ENCODE data around the gene NRARP. TPM values are rescaled to one million over a fixed set of nuclear protein-coding genes. Genes with fewer than 3 reads are reported as not detected.

NRARP gene, protein sequence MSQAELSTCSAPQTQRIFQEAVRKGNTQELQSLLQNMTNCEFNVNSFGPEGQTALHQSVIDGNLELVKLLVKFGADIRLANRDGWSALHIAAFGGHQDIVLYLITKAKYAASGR
- total RNA-seq (2021; fragmentation: NEBNext Ultra II Directional; extraction: Animal tissue kit (Norgen Biotek cat#: 25700)) (35.4 and 37.2 TPM in 2 replicates), polyA plus RNA-seq (2011; rRNA removed) (32.5 and 52.0 TPM in 2 replicates), polyA minus RNA-seq (2011; rRNA and poly(A)+ RNA removed) (4.4 and 6.2 TPM in 2 replicates)
- 27.2 TPM for polyA plus RNA-seq (2011; cell fraction: cytosol; rRNA removed)
- polyA plus RNA-seq (2011; cell fraction: nucleus; rRNA removed) = 23.8 TPM
- polyA plus RNA-seq (2012, experiment 1 of 2) = 13.6 to 21.0 TPM (median 17.4 TPM) in 4 replicates
- polyA plus RNA-seq (2012, experiment 2 of 2) = 10.2 TPM
- polyA plus RNA-seq (2013, experiment 1 of 2) = 18.6 TPM
- polyA plus RNA-seq (2013, experiment 2 of 2) = 18.9 TPM
- 23.5 TPM for polyA minus RNA-seq (2011; cell fraction: cytosol; rRNA and poly(A)+ RNA removed)
- polyA minus RNA-seq (2011; cell fraction: nucleus; rRNA and poly(A)+ RNA removed) = 36.3 TPM
- long read RNA-seq, experiment 1, transcript NRARP-201 (1 exons, 1,770 nt) = major isoform, 21 of 21 reads
- long read RNA-seq, experiment 1, partial matches to known transcripts = 0 of 21 reads
- long read RNA-seq, experiment 1, other reads (novel, unspliced or antisense) = 0 of 21 reads
- long read RNA-seq, experiment 2 = 0 reads

DNA sequence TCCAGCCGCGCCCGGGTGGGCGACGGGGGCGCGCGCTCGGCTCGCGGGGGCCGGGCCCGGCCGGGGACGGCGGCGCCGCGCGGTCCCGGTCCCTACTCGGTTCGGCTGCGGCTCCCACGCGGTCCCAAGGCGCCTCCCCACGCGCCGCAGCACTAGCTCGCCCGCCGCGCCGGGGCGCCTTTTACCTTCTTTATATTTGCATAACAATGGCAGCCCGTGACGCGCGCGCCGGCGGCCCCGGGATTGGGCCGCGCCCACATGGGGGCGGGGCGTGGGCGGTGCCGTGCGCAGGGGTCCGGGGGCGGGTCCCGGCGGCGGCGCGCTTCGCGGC is at the start of gene NRARP:
Gene NRARP (minus strand): TSS at position 154 of the 331 bp plus-strand sequence. CDS start 343 bp downstream, outside the sequence.
- peaks cover 11% of the 10 kb centered on the region for H3K23me2 ChIP-seq (ENCODE audit: low read depth, low read length)
- peak in 1 of 2 experiments; percentile 94 for DNase-seq (ENCODE audit: low read depth in 1 of 2, low spot score in 2 of 2)
- H2AFZ ChIP-seq (ENCODE audit: low read length) = no peak within 1 kb of the TSS
- H3K36me3 ChIP-seq (ENCODE audit: control insufficient read depth in 2 of 4, insufficient read depth in 4 of 4, low read length in 3 of 4) = no peaks in the 10 kb centered on the region
- peak within 1 kb of the TSS; percentile 80 for H3K18ac ChIP-seq (ENCODE audit: extremely low read depth, low read length)
- H2AK5ac ChIP-seq (ENCODE audit: low read depth, low read length) = peak within 1 kb of the TSS; percentile 89; the same call in 1 of the 2 replicates
- H4K8ac ChIP-seq (ENCODE audit: extremely low read depth, insufficient read depth, low read length) = peak within 1 kb of the TSS; percentile 77
- WGBS, 2 experiments (ENCODE audit: extremely low coverage in 1 of 2, insufficient coverage in 1 of 2, insufficient read length in 1 of 2, insufficient replicate concordance in 2 of 2, low coverage in 1 of 2, low lambda C conversion rate in 2 of 2, missing lambda C conversion rate in 1 of 2) = 1% methylated on average over 28 of the region's 60 CpGs; no CpG with 5 or more reads in 1 of the 2 experiments
- ChIA-PET POLR2A (ENCODE audit: partially characterized antibody) (interaction anchor here (0.7 to 10.0 kb wide), 14 partner anchors 11 to 143 kb away, joined by 3 to 129 read pairs (median 4); partner anchors contain the start of genes NELFB and TOR4A), CTCF (ENCODE audit: partially characterized antibody) (interaction anchor here (0.6 to 4.7 kb wide), 21 partner anchors 9 to 409 kb away, joined by 3 to 55 read pairs (median 4); no protein-coding TSS in a partner anchor)
- H2BK15ac ChIP-seq (ENCODE audit: low read length) = peak within 1 kb of the TSS; percentile 65; the same call in 1 of the 2 replicates
- peak within 1 kb of the TSS; percentile 98; the same call in 1 of the 2 replicates for H2BK12ac ChIP-seq (ENCODE audit: low read depth, low read length)
- peak within 1 kb of the TSS; percentile 93 for H4K91ac ChIP-seq (replicated peaks; ENCODE audit: insufficient read length, low read length)
- peak within 1 kb of the TSS; percentile 95 for H3K4ac ChIP-seq (replicated peaks; ENCODE audit: insufficient read length, low read depth, low read length)
- peaks cover 0 to 17% (median 7%) of the 10 kb centered on the region in 4 experiments; a peak in 5 of 7 replicates for H3K27me3 ChIP-seq (replicated peaks in 1 of 4; ENCODE audit: control insufficient read depth in 3 of 4, extremely low read depth in 1 of 4, insufficient read depth in 3 of 4, low read length in 3 of 4)
- no peak within 1 kb of the TSS for H2BK120ac ChIP-seq (replicated peaks; ENCODE audit: low read depth, low read length)
- H3K79me2 ChIP-seq (ENCODE audit: control insufficient read depth in 1 of 2, insufficient read depth in 2 of 2, low read length in 2 of 2) = peaks cover 0 to 3% of the 10 kb centered on the region in 2 experiments; a peak in 1 of 4 replicates
- no peaks in the 10 kb centered on the region for H3K9me3 ChIP-seq (ENCODE audit: insufficient read depth in 2 of 2, low read depth in 1 of 2, low read length in 1 of 2)
- H3K27ac ChIP-seq (ENCODE audit: low read depth, low read length) = 0 out of 2 replicates have a peak within 1 kb of the TSS, but pooled peaks have one; percentile 33
- H3K9ac ChIP-seq (replicated peaks in 1 of 4; ENCODE audit: extremely low read depth in 1 of 4, low read depth in 3 of 4, low read length in 3 of 4) = peak within 1 kb of the TSS; percentile 59 to 81 (median 70)
- peak within 1 kb of the TSS; percentile 50 for H4K5ac ChIP-seq (ENCODE audit: insufficient read length, low read depth, low read length)
- no peak within 1 kb of the TSS for H3K14ac ChIP-seq (ENCODE audit: insufficient read length)
- H3K56ac ChIP-seq (replicated peaks; ENCODE audit: insufficient read length, low read depth, low read length) = no peak within 1 kb of the TSS
- peak within 1 kb of the TSS; percentile 87 to 98 for H3K4me2 ChIP-seq (ENCODE audit: insufficient read depth in 1 of 2, low read depth in 2 of 2, low read length in 2 of 2)
- peaks cover 2 to 9% of the 10 kb centered on the region in 2 experiments for H4K20me1 ChIP-seq (replicated peaks in 1 of 2; ENCODE audit: control insufficient read depth in 1 of 2, insufficient read depth in 2 of 2, low read length in 2 of 2)
- H2BK5ac ChIP-seq (ENCODE audit: low read depth, low read length) = peak within 1 kb of the TSS; percentile 75; the same call in 1 of the 2 replicates
- H3K79me1 ChIP-seq (ENCODE audit: low read depth, low read length) = peaks cover 3% of the 10 kb centered on the region
- H3K23ac ChIP-seq (ENCODE audit: insufficient read length) = no peak within 1 kb of the TSS
- H2BK20ac ChIP-seq (ENCODE audit: low read length) = no peak within 1 kb of the TSS; the same call in 1 of the 2 replicates
- peak within 1 kb of the TSS; percentile 83 to 97 (median 84) for H3K4me3 ChIP-seq (ENCODE audit: extremely low read depth in 1 of 4, insufficient read depth in 2 of 4, low read depth in 3 of 4, low read length in 4 of 4)
- H3K4me1 ChIP-seq (replicated peaks in 1 of 4; ENCODE audit: control insufficient read depth in 3 of 4, insufficient read depth in 4 of 4, low read length in 3 of 4) = peaks cover 3 to 56% (median 48%) of the 10 kb centered on the region in 4 experiments
- FAIRE-seq = no peak
- peak; percentile 83 for TF ChIP-seq EGR1 (IDR thresholded peaks at IDR 0.05; ENCODE audit: borderline replicate concordance, low read depth, low read length)
- TF ChIP-seq TAF1 (IDR thresholded peaks at IDR 0.05; ENCODE audit: low read depth, low read length) = peak; percentile 78
- peak; percentile 48; the same call in 1 of the 2 replicates for TF ChIP-seq GTF2F1 (IDR thresholded peaks at IDR 0.05; ENCODE audit: borderline replicate concordance, low read depth, low read length)
- peak; percentile 70 for TF ChIP-seq TAF7 (optimal IDR thresholded peaks at IDR 0.05; ENCODE audit: borderline replicate concordance, low read depth, low read length)
- TF ChIP-seq, protein P1, sequence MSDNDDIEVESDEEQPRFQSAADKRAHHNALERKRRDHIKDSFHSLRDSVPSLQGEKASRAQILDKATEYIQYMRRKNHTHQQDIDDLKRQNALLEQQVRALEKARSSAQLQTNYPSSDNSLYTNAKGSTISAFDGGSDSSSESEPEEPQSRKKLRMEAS (IDR thresholded peaks at IDR 0.05) = 0 out of 2 replicates have a peak, but pooled peaks have one; percentile 6
- peak; percentile 68 for TF ChIP-seq CREB1 (IDR thresholded peaks at IDR 0.05)
- TF ChIP-seq SP1 (IDR thresholded peaks at IDR 0.05; ENCODE audit: low read depth, low read length) = 0 out of 2 replicates have a peak, but pooled peaks have one; percentile 1
- peak in 1 of 2 experiments; percentile 78; a peak in 1 of 3 replicates for TF ChIP-seq POLR2A (IDR thresholded peaks at IDR 0.05; ENCODE audit: control extremely low read depth in 1 of 2, low read depth in 2 of 2, low read length in 2 of 2)
